Coronary artery (tissue), 2 donors: ENCODE data around the gene PPP1R14D.
A peak's percentile ranks its signal among the peaks of the same experiment; 100 is the strongest.

Experiments used
- DNase-seq: peaks from one replicate; pipeline ENCODE4 v3.0.0-alpha.2; 2017; ENCODE audit warnings: low spot score
- H3K27ac ChIP-seq, 2 donors: fragments of 200-600 bp; sonication (generic); one replicate each; pipeline ENCODE4 v1.5.1; 2016 to 2019
- H3K4me3 ChIP-seq: fragments of 200-600 bp; sonication (generic); 2 replicates; pipeline ENCODE4 v1.5.1; 2016; ENCODE audit warnings: mild to moderate bottlenecking, moderate library complexity
- CTCF ChIP-seq: fragments of 200-600 bp; sonication (generic); IDR thresholded peaks from one replicate; pipeline ENCODE4 v1.5.1; 2019; ENCODE audit warnings: antibody characterized with exemption

PPP1R14D gene

GRCh38 chr15:40767838-40768500 lies 60.5 kb downstream of the PPP1R14D start:
- no peak for DNase-seq
- TF ChIP-seq CTCF, result no peak
- Histone ChIP-seq H3K4me3 (no peak overlapping the region), H3K27ac (no peak overlapping the region)

GRCh38 chr15:40766906-40767837 lies 61.3 kb downstream of the PPP1R14D start:
- TF ChIP-seq CTCF, result no peak
- Histone ChIP-seq H3K27ac (no peak overlapping the region), H3K4me3 (no peak overlapping the region)
- DNase-seq, result no peak

DNA sequence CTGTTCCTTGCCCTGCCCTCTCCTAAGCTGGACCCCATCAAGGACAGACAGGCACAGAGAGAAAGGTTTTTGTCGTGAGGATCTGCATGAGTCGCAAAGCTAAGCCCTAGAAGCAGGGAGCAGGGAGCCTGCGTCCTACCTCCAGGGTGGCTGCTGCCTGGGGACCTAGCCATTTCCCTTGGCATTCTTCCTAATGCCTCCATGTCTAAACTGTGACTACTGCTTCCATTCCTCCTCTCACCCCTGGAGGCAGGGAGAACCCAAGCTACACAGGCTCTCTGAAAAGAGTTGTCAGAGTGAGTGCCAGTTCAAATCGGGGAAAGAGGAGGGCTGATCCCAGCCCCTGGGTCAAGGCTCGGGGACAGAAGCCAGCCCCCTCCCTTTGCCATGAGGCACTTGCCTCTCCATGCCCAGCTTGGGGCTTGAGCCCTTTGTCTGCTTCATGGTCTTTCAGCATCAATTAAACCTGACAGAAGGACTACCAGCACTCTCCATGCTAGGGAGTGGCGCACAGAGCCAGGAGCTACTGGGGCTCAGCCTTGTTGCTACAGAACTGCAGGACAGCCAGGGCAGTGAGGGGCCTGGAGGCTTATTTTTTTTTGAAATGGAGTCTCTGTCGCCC lies 62.2 kb downstream of the PPP1R14D start:
- H3K27ac ChIP-seq, result peak overlapping the region in 1 of 2 donors; percentile 85
- H3K4me3 ChIP-seq, result peak overlapping the region; percentile 73
- TF ChIP-seq CTCF, result no peak
- DNase-seq, result no peak
